BJ (cell line): ENCODE data around the gene TLL1. TPM values are rescaled to one million over a fixed set of nuclear protein-coding genes. Genes with fewer than 3 reads are reported as not detected.

Source experiments
- CTCF ChIA-PET: fragments of 350-600 bp; formaldehyde crosslinking; extraction: SDS; loops from one replicate; lab custom pipeline; 2021; ENCODE audit warnings: antibody characterized with exemption, inconsistent platforms; lab: Yijun Ruan, JAX
- POLR2A ChIA-PET: fragments of 300-600 bp; sonication (Branson Sonifier 250); formaldehyde crosslinking; extraction: SDS; loops from one replicate; lab custom pipeline; 2021; ENCODE audit warnings: antibody characterized with exemption; lab: Charles Lee
- DNase-seq: peaks from one replicate; pipeline ENCODE4 v3.0.0-alpha.2; 2011; ENCODE audit warnings: low read depth
- H3K27me3 ChIP-seq: 2 replicates; pipeline ENCODE4 v1.6.0; 2011; ENCODE audit warnings: low read length; ENCODE audit not compliant: control insufficient read depth, insufficient read depth
- H3K36me3 ChIP-seq: 2 replicates; pipeline ENCODE4 v1.5.1; 2011; ENCODE audit warnings: low read length; ENCODE audit not compliant: control insufficient read depth, insufficient read depth
- H3K4me3 ChIP-seq: 2 replicates; pipeline ENCODE4 v1.5.1; 2011; ENCODE audit warnings: low read depth, mild to moderate bottlenecking, control low read depth, low read length
- polyA plus RNA-seq: library from polyadenylated mRNA; depleted of rRNA; stranded (reverse); fragments of >200 nt; gene quantifications from 2 replicates; pipeline ENCODE4 v1.2.3, GENCODE V29; 2011
- TF ChIP-seq, protein P1 (sequence below): IDR thresholded peaks from 2 replicates; pipeline ENCODE4 v1.5.1; 2011; ENCODE audit warnings: low read depth, mild to moderate bottlenecking, control low read depth, inconsistent platforms, low read length, moderate library complexity; ENCODE audit not compliant: insufficient read depth

The TLL1 gene
- polyA plus RNA-seq, 1 experiment: 0.33 TPM

- POLR2A ChIA-PET: interaction anchor here (0.6 kb wide), 1 partner anchor 134 kb away, joined by 3 read pairs; no protein-coding TSS in a partner anchor
- CTCF ChIA-PET: interaction anchor here (1.4 kb wide), 1 partner anchor 14 kb away, joined by 3 read pairs; no protein-coding TSS in a partner anchor
- TF ChIP-seq, protein P1, sequence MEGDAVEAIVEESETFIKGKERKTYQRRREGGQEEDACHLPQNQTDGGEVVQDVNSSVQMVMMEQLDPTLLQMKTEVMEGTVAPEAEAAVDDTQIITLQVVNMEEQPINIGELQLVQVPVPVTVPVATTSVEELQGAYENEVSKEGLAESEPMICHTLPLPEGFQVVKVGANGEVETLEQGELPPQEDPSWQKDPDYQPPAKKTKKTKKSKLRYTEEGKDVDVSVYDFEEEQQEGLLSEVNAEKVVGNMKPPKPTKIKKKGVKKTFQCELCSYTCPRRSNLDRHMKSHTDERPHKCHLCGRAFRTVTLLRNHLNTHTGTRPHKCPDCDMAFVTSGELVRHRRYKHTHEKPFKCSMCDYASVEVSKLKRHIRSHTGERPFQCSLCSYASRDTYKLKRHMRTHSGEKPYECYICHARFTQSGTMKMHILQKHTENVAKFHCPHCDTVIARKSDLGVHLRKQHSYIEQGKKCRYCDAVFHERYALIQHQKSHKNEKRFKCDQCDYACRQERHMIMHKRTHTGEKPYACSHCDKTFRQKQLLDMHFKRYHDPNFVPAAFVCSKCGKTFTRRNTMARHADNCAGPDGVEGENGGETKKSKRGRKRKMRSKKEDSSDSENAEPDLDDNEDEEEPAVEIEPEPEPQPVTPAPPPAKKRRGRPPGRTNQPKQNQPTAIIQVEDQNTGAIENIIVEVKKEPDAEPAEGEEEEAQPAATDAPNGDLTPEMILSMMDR: no peak
- Histone ChIP-seq H3K27me3 (no peaks in the 10 kb centered on the region), H3K36me3 (no peaks in the 10 kb centered on the region), H3K4me3 (no peak overlapping the region)
- no peak for DNase-seq
These were observed 54.3 kb downstream of the TLL1 start for GRCh38 chr4:165927366-165927765.

GRCh38 chr4:165927815-165928214 is 54.8 kb downstream of the TLL1 start:
- TF ChIP-seq, protein P1: no peak
- no peaks in the 10 kb centered on the region for H3K27me3 ChIP-seq
- no peaks in the 10 kb centered on the region for H3K36me3 ChIP-seq
- H3K4me3 ChIP-seq: no peak overlapping the region
- no peak for DNase-seq
- POLR2A ChIA-PET: interaction anchor here (0.6 kb wide), 1 partner anchor 134 kb away, joined by 3 read pairs; no protein-coding TSS in a partner anchor
- CTCF ChIA-PET: interaction anchor here (1.4 kb wide), 1 partner anchor 13 kb away, joined by 3 read pairs; no protein-coding TSS in a partner anchor

DNA sequence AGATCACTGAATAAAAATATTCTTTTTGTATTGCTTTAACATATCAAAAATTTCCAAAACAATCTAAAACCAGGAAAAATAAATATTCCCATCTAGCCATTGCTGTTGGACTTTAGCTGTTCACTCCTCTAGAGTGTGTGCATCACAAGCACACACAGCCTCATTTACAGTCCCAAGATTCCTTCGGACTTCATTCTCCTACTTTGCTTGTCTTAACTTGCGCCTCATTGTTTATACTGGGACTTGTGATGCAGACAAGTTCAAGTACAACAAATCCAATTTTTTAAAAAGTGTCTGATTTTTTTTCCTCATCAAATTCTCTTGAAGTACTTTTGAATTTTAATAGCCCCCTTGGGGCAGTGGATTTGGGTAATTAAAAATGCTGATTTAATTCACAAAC is 55.6 kb downstream of the TLL1 start:
- ChIA-PET POLR2A (no interaction called here), CTCF (no interaction called here)
- TF ChIP-seq, protein P1: no peak
- no peak for DNase-seq
- no peaks in the 10 kb centered on the region for H3K27me3 ChIP-seq
- H3K36me3 ChIP-seq: no peaks in the 10 kb centered on the region
- H3K4me3 ChIP-seq: no peak overlapping the region

DNA sequence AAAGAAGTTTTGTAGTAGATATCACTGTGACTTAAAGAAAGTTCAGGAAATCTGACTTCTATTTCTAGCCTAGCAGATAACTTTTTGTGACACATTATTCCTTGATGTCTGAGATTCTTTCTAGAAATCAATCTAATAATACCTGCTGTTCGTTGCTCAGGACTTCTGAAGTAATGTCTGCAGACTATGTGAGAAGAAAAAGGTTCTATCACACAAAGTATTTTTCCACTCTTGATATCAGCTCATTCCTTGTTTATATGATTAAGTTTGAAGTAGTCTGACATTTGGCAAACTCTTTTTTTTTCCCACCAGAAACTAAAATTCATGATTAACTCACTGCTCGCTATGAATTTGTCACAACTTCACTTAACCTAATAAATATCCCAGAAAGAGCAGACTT is 56.6 kb downstream of the TLL1 start:
- H3K36me3 ChIP-seq: no peaks in the 10 kb centered on the region
- ChIA-PET POLR2A (interaction anchor here (0.6 kb wide), 1 partner anchor 96 kb away, joined by 3 read pairs; no protein-coding TSS in a partner anchor), CTCF (no interaction called here)
- no peak for DNase-seq
- H3K27me3 ChIP-seq: no peaks in the 10 kb centered on the region
- no peak overlapping the region for H3K4me3 ChIP-seq
- TF ChIP-seq, protein P1: no peak

DNA sequence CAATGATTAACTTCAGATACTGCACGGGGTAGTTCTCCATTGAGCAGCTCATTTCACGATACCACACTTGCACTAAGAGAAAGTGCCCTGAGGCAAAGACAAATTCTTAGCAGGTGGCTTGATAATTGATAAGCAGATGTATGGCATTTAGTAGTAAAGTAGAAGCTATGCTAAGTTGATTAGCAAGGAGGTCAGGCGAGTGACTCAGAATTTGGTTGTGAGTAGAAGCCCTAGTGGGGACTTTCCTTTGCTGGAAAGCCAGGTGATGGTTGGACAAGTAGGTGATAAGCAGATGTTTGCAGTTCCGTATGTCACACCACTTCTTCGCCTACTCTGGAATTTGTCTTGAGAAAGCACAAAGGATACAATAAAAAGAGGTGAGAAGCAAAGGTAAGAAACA is 58.7 kb downstream of the TLL1 start:
- ChIA-PET POLR2A (no interaction called here), CTCF (no interaction called here)
- H3K4me3 ChIP-seq: no peak overlapping the region
- TF ChIP-seq, protein P1: no peak
- no peaks in the 10 kb centered on the region for H3K36me3 ChIP-seq
- no peaks in the 10 kb centered on the region for H3K27me3 ChIP-seq
- DNase-seq: no peak
